H1 (cell line): Measurements from ENCODE around the gene RCOR2. TPM values are rescaled to one million over a fixed set of nuclear protein-coding genes. Genes with fewer than 3 reads are reported as not detected.

Experiments
- ATF2 ChIP-seq: IDR thresholded peaks from 2 replicates; pipeline ENCODE4 v1.6.1; 2012; ENCODE audit warnings: low read length, inconsistent platforms
- BACH1 ChIP-seq: IDR thresholded peaks from 2 replicates; pipeline ENCODE4 v1.6.1; 2012; ENCODE audit warnings: low read length, improper control_type of control experiment
- CHD7 ChIP-seq: fragments of 300-600 bp; sonication (generic); IDR thresholded peaks from 2 replicates; pipeline ENCODE4 v1.7.1; 2012; ENCODE audit warnings: low read length, moderate library complexity, mild to moderate bottlenecking, inconsistent platforms; ENCODE audit not compliant: insufficient replicate concordance
- PHF8 ChIP-seq: fragments of 200-600 bp; sonication (generic); conservative IDR thresholded peaks from 2 replicates; pipeline ENCODE4 v1.7.1; 2012; ENCODE audit warnings: low read depth, mild to moderate bottlenecking, inconsistent platforms, low read length, moderate library complexity
- SIX5 ChIP-seq: IDR thresholded peaks from 2 replicates; pipeline ENCODE4 v1.6.1; 2011; ENCODE audit warnings: mild to moderate bottlenecking, low read depth, low read length
- SP1 ChIP-seq: IDR thresholded peaks from 2 replicates; pipeline ENCODE4 v1.6.1; 2011; ENCODE audit warnings: low read depth, low read length
- polyA plus RNA-seq, 7 experiments: library from polyadenylated mRNA; depleted of rRNA in 3 of 7; stranded (reverse) in 5 of 7; unstranded in 2 of 7; fragments of >200 nt in 5 of 7; fragments of 200-250 nt in 2 of 7; gene quantifications; 1 replicate in 5 of 7; 2 replicates in 1 of 7; 4 replicates in 1 of 7; pipeline versions ENCODE4 v1.2.1 to v1.2.3, GENCODE V29; 2011 to 2013; ENCODE audit warnings: missing spikeins in 2 of 7, mixed read lengths in 2 of 7
- total RNA-seq: library from RNA; stranded (reverse); fragmentation: NEBNext Ultra II Directional; extraction: Animal tissue kit (Norgen Biotek cat#: 25700); gene quantifications from 2 replicates; pipeline ENCODE4 v1.2.1, GENCODE V29; 2021

The RCOR2 gene
- total and polyA plus RNA-seq, 2 of the 8 experiments (the other 6 are each of a cell fraction or from before 2014, with no cell fraction given): 54.6 to 78.0 TPM

DNA sequence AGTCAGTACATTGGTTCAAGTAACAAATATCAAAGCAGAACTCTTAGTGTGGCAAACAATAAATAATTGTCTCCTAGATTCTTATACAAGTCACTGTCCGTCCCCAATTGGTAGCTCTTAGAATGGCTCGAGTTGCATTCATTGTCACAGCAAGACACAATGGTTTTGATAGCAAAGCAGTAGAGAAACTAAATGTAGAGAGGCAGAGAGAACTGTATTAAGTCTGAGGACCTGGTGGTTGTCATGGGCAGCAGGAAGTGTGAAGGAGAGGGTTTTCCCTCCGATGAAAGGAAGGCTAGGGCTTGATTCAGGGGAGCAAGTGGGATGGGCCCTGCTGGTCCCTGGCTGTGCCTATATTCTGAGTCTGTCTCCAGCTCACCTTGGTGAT lies 36.6 kb downstream of the RCOR2 start (continued):
- no peak for TF ChIP-seq ATF2
- no peak for TF ChIP-seq BACH1
- TF ChIP-seq SIX5: no peak
- no peak for TF ChIP-seq PHF8
- TF ChIP-seq SP1: no peak
- TF ChIP-seq CHD7: no peak
- TF ChIP-seq, all 59 proteins: peak for 0
